IPS DF 6.9 (cell line): ENCODE data around the gene MYH6.

ENCODE experiments used
- DNase-seq: peaks from one replicate; pipeline ENCODE4 v3.0.0-alpha.2; 2013; ENCODE audit warnings: low read depth, low spot score
- H3K27ac ChIP-seq: one replicate; pipeline ENCODE4 v1.5.1; 2013; ENCODE audit warnings: low read length, control low read depth
- H3K27me3 ChIP-seq: 2 replicates; pipeline ENCODE4 v1.6.1; 2013; ENCODE audit warnings: mild to moderate bottlenecking, low read length; ENCODE audit not compliant: control insufficient read depth, insufficient read depth
- H3K36me3 ChIP-seq: 2 replicates; pipeline ENCODE4 v1.6.1; 2013; ENCODE audit warnings: low read length; ENCODE audit not compliant: control insufficient read depth, insufficient read depth
- H3K4me1 ChIP-seq: 2 replicates; pipeline ENCODE4 v1.6.1; 2013; ENCODE audit warnings: low read length; ENCODE audit not compliant: control insufficient read depth, insufficient read depth
- H3K4me3 ChIP-seq: 2 replicates; pipeline ENCODE4 v1.5.1; 2013; ENCODE audit warnings: mild to moderate bottlenecking, low read length
- H3K9me3 ChIP-seq: 2 replicates; pipeline ENCODE4 v1.6.1; 2013; ENCODE audit warnings: low read length, inconsistent platforms; ENCODE audit not compliant: control insufficient read depth, insufficient read depth
- WGBS: extraction: QIAGEN DNeasy Blood & Tissue Kit; methylation state at CpG from one replicate; pipeline ENCODE4 v1.1.7; 2013; ENCODE audit warnings: mixed read lengths, missing lambda C conversion rate; ENCODE audit not compliant: insufficient read length, insufficient coverage; 5-methylcytosine and 5-hydroxymethylcytosine counted together

Gene MYH6

DNA sequence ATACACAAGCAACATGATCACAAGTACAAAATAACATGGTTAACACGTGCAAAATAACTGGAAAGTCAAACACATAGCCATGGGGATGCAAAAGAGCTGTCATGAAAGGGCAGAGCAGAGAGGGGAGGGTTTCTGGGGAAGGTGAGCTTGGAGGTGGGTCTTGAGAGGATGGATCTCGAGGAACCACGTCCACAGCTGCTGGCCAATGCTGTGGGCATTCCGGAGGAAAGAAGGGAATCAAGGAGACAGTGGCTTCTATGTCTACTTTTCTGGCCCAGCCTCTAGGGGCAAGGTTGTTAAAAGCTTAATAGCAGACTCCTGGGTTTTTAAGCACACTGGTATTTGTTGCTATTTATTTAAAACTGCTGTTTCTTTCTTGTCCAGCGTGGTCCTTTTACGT lies 35.8 kb upstream of the MYH6 start:
- H3K4me3 ChIP-seq = no peak overlapping the region
- DNase-seq = no peak
- H3K27ac ChIP-seq = no peak overlapping the region
- no peaks in the 10 kb centered on the region for H3K27me3 ChIP-seq
- peaks cover 4% of the 10 kb centered on the region; the same call in 1 of the 2 replicates for H3K4me1 ChIP-seq
- H3K36me3 ChIP-seq = no peaks in the 10 kb centered on the region
- WGBS = no CpG with 5 or more reads among the region's 6 CpGs
- no peaks in the 10 kb centered on the region for H3K9me3 ChIP-seq

DNA sequence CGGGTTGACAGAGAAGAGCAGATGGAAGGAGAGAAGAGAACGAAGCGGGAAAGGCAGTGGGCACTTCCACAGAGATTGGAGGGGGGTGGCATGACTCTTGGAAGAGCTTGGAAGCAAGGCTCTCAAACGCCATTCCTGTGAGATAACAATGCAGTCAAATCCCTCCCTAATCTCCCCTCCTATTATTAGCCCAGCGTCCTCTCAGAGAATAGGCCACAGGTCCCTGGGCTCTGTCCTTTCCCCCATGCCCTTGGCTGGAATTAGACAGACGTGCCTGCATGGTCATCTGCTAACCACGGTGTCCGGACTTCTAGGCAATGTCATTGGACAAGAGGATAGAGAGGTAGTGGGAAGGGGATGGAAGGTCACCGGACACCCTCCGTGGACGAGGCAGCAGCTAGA lies 35.3 kb upstream of the MYH6 start:
- Histone ChIP-seq H3K9me3 (no peaks in the 10 kb centered on the region), H3K4me1 (peaks cover 4% of the 10 kb centered on the region; the same call in 1 of the 2 replicates), H3K27ac (no peak overlapping the region), H3K4me3 (no peak overlapping the region), H3K36me3 (no peaks in the 10 kb centered on the region), H3K27me3 (no peaks in the 10 kb centered on the region)
- no CpG with 5 or more reads among the region's 11 CpGs for WGBS
- no peak for DNase-seq

DNA sequence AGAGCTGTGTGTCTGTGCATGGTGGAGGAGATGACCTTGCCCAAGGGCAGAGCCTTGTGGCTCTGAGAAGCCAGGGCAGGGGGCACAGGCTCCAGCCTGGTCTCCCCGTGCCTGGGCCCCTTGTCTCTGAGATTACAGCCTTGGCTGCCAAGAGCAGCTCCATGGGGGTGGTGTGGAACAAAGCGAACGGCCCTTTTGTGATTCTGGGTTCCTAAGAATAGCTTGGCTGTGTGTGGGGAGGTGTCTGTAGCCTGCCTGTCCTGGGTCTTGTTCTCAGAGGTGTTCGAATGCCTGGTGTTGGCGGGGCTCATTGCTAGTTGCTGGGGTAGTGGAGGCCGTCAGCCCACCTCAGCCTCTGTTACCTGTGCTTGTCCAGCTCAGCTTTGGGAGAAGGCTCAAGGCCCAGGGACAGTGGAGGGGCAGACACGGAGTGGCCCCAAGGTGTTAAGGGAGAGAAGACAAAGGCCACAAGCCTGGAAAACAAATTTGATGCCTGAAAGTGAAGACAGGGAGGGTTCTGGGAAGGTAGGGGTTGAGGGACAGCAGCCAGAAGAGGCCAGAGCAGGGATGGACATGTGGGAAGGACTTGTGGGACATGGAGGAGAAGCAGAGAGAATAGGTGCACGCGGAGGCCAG lies 34.8 kb upstream of the MYH6 start:
- Histone ChIP-seq H3K27ac (no peak overlapping the region), H3K9me3 (no peaks in the 10 kb centered on the region), H3K36me3 (no peaks in the 10 kb centered on the region), H3K27me3 (no peaks in the 10 kb centered on the region), H3K4me1 (peaks cover 5% of the 10 kb centered on the region; the same call in 1 of the 2 replicates), H3K4me3 (no peak overlapping the region)
- DNase-seq = no peak
- no CpG with 5 or more reads among the region's 9 CpGs for WGBS

DNA sequence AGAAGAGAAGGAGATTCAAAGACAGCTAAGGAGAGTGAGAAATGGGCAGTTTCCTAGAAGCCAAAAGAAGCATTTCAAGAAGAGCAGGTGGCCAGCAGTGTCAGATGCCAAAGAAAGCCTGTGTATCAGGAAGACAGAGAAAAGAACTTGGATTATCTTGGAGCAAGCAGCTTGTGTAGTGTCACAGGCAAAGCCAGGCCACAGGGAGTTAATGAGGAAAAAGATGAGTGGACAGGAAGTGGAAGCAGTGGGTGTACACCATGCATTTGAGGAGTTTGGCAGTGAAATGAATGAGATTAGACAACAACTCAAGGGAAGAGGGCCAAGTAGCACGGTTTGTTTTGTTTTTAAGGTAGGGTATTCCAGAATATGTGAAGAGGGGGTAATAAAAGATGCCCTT lies 33.0 kb upstream of the MYH6 start:
- no peaks in the 10 kb centered on the region for H3K9me3 ChIP-seq

DNA sequence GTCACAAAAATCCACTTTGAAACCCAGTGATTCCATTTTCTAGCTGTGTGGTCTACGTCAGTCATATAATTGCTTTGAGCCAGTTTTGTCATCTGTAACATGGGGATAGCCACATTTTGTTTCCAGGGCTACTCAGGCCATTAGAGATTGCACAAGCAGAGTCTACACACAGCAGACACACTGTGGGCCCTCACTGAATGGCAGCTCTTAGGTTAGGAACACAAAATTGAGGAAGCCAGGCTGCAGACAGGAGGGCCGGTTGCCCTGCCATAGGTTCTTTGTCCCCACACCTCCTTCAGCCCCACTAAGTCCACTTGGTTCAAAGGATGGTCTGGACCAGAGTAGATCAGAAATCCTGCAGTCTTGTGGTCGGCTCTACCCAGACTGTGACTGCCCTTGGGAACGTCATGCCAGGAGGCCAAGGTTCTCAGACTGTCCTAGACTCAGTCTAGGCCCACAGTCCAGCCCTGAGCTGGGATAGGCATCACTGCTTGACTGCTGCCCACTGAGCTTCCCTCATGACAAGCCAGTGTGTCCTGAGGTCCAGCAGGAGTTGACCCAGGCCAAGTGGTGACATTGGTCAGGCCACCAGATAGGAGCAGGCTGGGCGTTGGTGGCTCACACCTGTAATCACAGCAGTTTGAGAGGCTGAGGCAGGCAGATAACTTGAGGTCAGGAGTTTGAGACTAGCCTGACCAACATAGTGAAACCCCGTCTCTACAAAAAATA lies 31.2 kb upstream of the MYH6 start:
- no peaks in the 10 kb centered on the region for H3K36me3 ChIP-seq
- DNase-seq = no peak
- H3K27ac ChIP-seq = no peak overlapping the region
- H3K27me3 ChIP-seq = no peaks in the 10 kb centered on the region
- no CpG with 5 or more reads among the region's 6 CpGs for WGBS
- peaks cover 5% of the 10 kb centered on the region; the same call in 1 of the 2 replicates for H3K4me1 ChIP-seq
- no peaks in the 10 kb centered on the region for H3K9me3 ChIP-seq
- no peak overlapping the region for H3K4me3 ChIP-seq

More for the DNA sequence above, 33.0 kb upstream of the MYH6 start:
- Histone ChIP-seq H3K4me1 (peaks cover 5% of the 10 kb centered on the region; the same call in 1 of the 2 replicates), H3K27ac (no peak overlapping the region), H3K4me3 (no peak overlapping the region), H3K36me3 (no peaks in the 10 kb centered on the region), H3K27me3 (no peaks in the 10 kb centered on the region)
- no CpG with 5 or more reads among the region's 1 CpG for WGBS
- no peak for DNase-seq

DNA sequence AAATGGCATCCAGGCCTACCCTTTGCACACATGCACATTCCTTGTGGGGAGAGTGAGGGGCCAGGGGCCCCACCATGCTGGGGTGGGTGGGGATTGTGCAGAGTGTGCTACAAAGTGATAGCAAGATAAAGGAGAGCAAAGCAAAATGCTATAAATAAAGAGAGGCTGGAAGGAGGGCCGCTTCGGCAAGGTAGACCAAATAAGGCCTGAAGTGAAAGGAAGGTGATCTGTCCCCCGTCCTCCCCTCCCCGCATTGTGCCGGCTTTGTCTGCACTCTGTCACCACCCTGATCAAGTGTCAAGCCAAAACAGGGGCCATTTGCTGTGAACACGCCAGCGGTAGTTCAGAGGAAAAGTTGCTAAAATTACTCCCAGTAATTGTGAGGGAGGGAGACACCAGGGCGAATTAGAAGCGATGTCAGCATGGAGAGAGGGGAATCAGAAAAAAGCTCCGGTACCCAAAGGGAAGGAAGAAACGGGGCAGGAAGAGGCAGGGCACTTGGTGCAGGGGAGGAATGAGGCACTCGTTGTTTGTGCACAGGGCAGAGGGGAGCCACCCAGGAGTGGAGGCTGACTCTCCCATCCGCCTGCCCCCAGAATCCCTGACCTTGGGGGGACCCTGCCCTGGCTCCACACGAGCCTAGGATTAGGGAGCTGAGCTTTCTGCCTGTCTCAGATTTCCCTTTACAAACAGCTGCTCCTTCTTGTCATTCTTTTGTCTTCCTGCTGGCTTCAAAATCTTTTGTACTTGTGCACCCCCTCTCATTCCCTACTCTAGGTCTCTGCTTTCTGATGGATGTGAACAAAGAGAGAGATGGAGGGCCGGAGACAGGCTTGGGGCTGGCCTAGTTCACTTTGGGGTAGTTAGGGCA lies 30.3 kb upstream of the MYH6 start:
- no peaks in the 10 kb centered on the region for H3K27me3 ChIP-seq
- DNase-seq = no peak
- H3K4me3 ChIP-seq = no peak overlapping the region
- no CpG with 5 or more reads among the region's 15 CpGs for WGBS
- H3K9me3 ChIP-seq = no peaks in the 10 kb centered on the region
- H3K27ac ChIP-seq = no peak overlapping the region
- H3K36me3 ChIP-seq = no peaks in the 10 kb centered on the region
- peaks cover 5% of the 10 kb centered on the region; the same call in 1 of the 2 replicates for H3K4me1 ChIP-seq

DNA sequence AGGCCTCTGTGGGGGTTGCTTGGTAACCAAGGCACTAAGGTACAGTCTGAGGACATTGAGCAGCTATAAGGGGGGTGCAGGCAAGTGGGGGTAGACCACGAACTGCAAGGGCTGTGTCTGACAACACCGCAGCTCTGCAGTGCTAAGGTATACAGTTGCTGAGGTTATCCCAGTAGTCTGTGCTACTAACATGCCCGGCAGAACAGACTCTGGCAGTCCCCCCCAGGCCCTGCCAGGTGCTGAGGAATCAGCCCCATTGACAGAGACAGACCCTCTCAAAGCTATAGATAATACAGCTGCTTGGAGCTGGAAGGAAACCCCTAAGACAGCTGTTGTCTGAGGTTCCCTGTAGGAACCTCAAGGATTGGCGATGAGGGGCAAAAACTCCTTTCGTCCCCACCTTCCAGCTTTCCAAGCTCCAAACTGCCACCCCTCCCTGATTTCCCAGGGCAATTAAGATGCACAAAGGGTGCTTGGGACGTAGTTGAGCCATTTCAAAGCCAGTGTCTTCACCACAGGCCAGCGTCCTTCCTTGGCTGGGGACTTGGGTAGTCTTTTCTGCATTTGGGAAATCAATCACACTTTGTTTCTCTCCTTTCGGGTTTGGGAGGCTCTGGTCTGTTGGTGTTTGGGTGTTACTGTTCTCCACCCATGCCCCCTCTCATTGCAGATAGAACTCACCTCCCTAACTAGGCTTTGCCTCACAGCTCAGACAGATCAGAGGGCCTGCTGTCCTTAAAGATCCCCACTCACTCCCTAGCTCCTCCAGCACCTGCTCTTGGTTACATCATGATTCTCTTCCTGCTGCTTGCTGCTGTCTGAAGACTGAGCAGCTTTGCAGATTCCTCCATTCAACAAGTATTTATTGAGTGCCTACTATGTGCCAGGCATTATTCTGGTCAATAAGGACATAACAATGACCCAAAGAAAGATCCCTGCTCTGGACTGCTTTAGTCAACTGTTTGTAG lies 29.3 kb upstream of the MYH6 start:
- no peak for DNase-seq
- Histone ChIP-seq H3K27me3 (no peaks in the 10 kb centered on the region), H3K36me3 (no peaks in the 10 kb centered on the region), H3K27ac (no peak overlapping the region), H3K9me3 (no peaks in the 10 kb centered on the region), H3K4me1 (peaks cover 2% of the 10 kb centered on the region; the same call in 1 of the 2 replicates), H3K4me3 (no peak overlapping the region)
- no CpG with 5 or more reads among the region's 8 CpGs for WGBS

DNA sequence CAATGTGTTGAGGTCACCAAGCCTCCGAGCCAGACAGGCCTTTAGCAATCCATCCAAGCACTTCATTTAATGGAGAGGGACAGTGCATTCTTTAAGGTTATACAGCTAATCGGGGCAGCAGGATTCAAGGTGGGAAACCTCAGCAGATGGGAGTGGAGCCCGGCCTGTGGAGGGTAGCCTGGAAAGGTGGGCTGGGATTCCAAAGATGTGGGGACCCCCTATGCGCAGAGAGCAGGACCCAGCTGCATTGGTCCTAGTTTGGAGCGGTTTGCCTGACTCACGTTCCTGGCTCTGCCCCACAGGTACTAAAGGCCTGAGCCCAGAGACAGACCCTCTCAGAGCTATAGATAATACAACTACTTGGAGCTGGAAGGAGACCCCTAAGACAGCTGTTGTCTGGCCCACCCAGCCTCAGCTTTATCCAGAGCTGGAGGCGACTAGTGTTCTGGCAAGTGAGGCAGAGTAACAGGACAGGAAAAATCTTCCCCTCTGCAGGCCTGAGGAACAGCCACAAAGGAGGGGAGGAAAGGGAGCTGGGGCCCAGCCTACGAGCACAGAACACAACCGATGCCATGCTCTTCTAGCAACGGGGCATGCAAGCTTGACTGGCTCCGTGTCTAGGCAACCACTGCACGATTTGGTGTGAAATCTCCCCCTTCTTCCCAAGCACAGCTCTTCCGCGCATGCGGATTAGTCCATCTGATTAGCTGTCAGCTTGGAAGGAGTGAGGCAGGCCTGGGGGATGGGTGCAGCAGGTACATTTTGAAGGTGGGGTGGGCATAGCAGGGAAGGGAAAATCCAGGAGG lies 28.5 kb upstream of the MYH6 start:
- Histone ChIP-seq H3K4me1 (peaks cover 2% of the 10 kb centered on the region; the same call in 1 of the 2 replicates), H3K27ac (no peak overlapping the region), H3K9me3 (no peaks in the 10 kb centered on the region), H3K36me3 (no peaks in the 10 kb centered on the region), H3K27me3 (no peaks in the 10 kb centered on the region), H3K4me3 (no peak overlapping the region)
- no CpG with 5 or more reads among the region's 15 CpGs for WGBS
- no peak for DNase-seq

DNA sequence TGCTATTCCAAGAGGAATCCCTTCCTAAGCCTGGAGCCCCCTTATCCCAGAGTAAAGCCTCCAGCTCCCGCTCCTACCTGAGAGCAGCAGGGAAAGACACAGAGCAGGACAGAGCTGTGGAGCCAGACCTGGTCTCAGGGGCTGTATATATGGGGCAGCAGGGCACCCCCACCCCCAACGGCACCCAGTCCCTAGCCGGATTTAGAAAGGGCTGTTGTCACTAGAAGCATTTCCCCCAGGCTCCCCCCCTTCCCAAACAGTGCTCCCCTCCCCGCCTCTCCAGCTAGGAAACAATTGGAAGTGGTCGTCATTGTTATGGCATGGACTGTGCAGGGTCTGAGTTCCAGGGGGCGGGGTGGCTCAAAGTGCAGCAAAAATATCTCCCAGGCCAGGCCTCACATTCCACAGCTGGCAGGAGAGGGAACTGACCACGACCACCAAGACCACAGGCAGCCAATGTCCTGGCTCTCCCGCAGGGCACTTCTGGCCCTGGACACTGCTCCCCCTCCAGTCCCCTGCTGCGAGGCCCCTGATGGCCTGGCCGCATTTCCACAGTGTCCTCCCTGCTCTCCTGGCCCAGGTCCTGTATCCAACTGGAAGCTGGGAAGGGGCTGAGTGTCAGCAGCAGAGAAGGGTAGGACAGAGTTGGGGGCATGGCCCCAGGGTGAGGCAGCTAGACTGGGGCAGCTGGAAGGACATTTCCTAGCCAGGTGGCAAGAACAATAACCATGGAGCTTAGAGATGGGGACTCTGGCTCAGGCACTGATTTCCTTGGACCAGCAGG lies 27.7 kb upstream of the MYH6 start, which contains the start of gene MYH7:
TSS of gene MYH7 (minus strand) at position 118 of the 784 bp plus-strand sequence. CDS start 1,928 bp downstream, outside the sequence.
- Histone ChIP-seq H3K9me3 (no peaks in the 10 kb centered on the region), H3K36me3 (no peaks in the 10 kb centered on the region), H3K4me3 (no peak within 1 kb of the TSS), H3K27ac (no peak within 1 kb of the TSS), H3K27me3 (no peaks in the 10 kb centered on the region), H3K4me1 (peaks cover 2% of the 10 kb centered on the region; the same call in 1 of the 2 replicates)
- no peak for DNase-seq
- no CpG with 5 or more reads among the region's 10 CpGs for WGBS
